Common myeloid progenitor, CD34-positive (primary cell): ENCODE results near the gene ZNF621.
"Not testable (repeated sequence)": the region's sequence is repeated elsewhere in the genome, so short reads cannot be mapped to it uniquely, and the experiment has no call there.

Experiments
- CTCF ChIA-PET: fragments of 350-600 bp; sonication (Branson Sonifier 250); formaldehyde crosslinking; loops from one replicate; lab custom pipeline; 2021; ENCODE audit warnings: antibody characterized with exemption; lab: Charles Lee
- POLR2A ChIA-PET: fragments of 350-600 bp; sonication (Branson Sonifier 250); formaldehyde crosslinking; loops from one replicate; lab custom pipeline; 2021; ENCODE audit warnings: antibody characterized with exemption; lab: Charles Lee
- DNase-seq, 3 donors: peaks; one replicate each; pipeline versions ENCODE4 v3.0.0 to v3.0.0-alpha.2; 2013
- H3K27ac ChIP-seq, 2 experiments: 1 replicate in 1 of 2; 2 replicates in 1 of 2; pipeline ENCODE4 v1.7.0; 2013; ENCODE audit warnings: inconsistent platforms in 2 of 2, low read length in 2 of 2, mild to moderate bottlenecking in 2 of 2, low read depth in 1 of 2, moderate library complexity in 1 of 2; ENCODE audit not compliant: severe bottlenecking in 2 of 2, insufficient read depth in 1 of 2, poor library complexity in 1 of 2
- H3K27me3 ChIP-seq, 5 experiments: replicated peaks in 2 of 5; 1 replicate in 3 of 5; 2 replicates in 2 of 5; pipeline versions ENCODE4 v1.6.1 to v1.7.0; 2013; ENCODE audit warnings: low read length in 4 of 5, mild to moderate bottlenecking in 2 of 5, moderate library complexity in 2 of 5, inconsistent platforms in 1 of 5; ENCODE audit not compliant: insufficient read depth in 5 of 5, control insufficient read depth in 4 of 5
- H3K36me3 ChIP-seq, 4 experiments: 1 replicate in 2 of 4; 2 replicates in 2 of 4; pipeline versions ENCODE4 v1.6.1 to v1.7.0; 2013; ENCODE audit warnings: low read length in 3 of 4, control low read depth in 1 of 4, mild to moderate bottlenecking in 1 of 4; ENCODE audit not compliant: control insufficient read depth in 4 of 4, insufficient read depth in 4 of 4
- H3K4me1 ChIP-seq, 4 experiments: 1 replicate in 3 of 4; 2 replicates in 1 of 4; pipeline versions ENCODE4 v1.6.1 to v1.7.1; 2013; ENCODE audit warnings: low read length in 3 of 4, mild to moderate bottlenecking in 3 of 4, control low read depth in 1 of 4, inconsistent platforms in 1 of 4, moderate library complexity in 1 of 4; ENCODE audit not compliant: control insufficient read depth in 4 of 4, insufficient read depth in 4 of 4; ENCODE audit errors: control extremely low read depth in 1 of 4
- H3K4me3 ChIP-seq, 7 experiments: 1 replicate in 4 of 7; 2 replicates in 3 of 7; pipeline versions ENCODE4 v1.5.1 to v1.7.0; 2013; ENCODE audit warnings: mild to moderate bottlenecking in 7 of 7, low read length in 6 of 7, moderate library complexity in 6 of 7, inconsistent platforms in 2 of 7, low read depth in 2 of 7, control low read depth in 1 of 7; ENCODE audit not compliant: insufficient read depth in 4 of 7, control insufficient read depth in 1 of 7; ENCODE audit errors: extremely low read depth in 1 of 7
- H3K9me3 ChIP-seq, 5 experiments: 1 replicate in 4 of 5; 2 replicates in 1 of 5; pipeline versions ENCODE4 v1.6.1 to v1.7.1; 2013; ENCODE audit warnings: low read length in 4 of 5, mild to moderate bottlenecking in 2 of 5, inconsistent platforms in 1 of 5, low read depth in 1 of 5, moderate library complexity in 1 of 5; ENCODE audit not compliant: control insufficient read depth in 4 of 5, insufficient read depth in 2 of 5; ENCODE audit errors: control extremely low read depth in 1 of 5
- WGBS: methylation state at CpG from one replicate; pipeline ENCODE4 v1.1.5; 2013; ENCODE audit not compliant: insufficient coverage; 5-methylcytosine and 5-hydroxymethylcytosine counted together

Gene ZNF621

GRCh38 chr3:40532252-40532651 lies 7.5 kb downstream of the ZNF621 start:
- Histone ChIP-seq H3K9me3 (peaks cover 4 to 57% (median 19%) of the 10 kb centered on the region in 5 experiments), H3K4me1 (no peaks in the 10 kb centered on the region), H3K27me3 (no peaks in the 10 kb centered on the region), H3K27ac (no peak overlapping the region), H3K36me3 (peaks cover 44 to 96% (median 64%) of the 10 kb centered on the region in 4 experiments), H3K4me3 (no peak overlapping the region)
- WGBS, result 100% methylated on average over 4 of the region's 5 CpGs
- no peak for DNase-seq
- CTCF ChIA-PET, result no interaction called here
- POLR2A ChIA-PET, result no interaction called here

DNA sequence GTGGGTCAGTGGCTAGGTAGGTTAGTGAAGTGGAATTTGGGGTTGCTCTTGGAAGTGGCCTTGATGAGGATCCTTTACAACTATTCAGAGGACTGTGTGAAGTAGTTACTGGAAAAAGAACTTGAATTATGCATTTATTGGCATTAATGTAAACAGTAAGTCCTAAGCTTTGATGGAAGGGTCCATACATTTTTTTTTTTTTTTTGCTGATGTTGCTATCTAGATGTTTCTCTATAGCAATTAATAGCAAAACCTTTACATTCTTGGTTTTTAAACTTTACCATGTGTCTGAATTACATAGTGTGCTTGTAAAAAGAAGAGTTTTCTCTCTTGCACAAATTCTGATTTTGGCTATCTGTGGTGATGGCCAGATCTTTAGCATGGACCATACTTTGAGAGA lies 9.5 kb downstream of the ZNF621 start:
- DNase-seq, result no peak
- H3K4me1 ChIP-seq, result no peaks in the 10 kb centered on the region
- peaks cover 41 to 94% (median 53%) of the 10 kb centered on the region in 4 experiments for H3K36me3 ChIP-seq
- ChIA-PET CTCF (interaction anchor here (0.6 kb wide), 1 partner anchor 1735 kb away, joined by 3 read pairs; no protein-coding TSS in a partner anchor), POLR2A (no interaction called here)
- H3K27ac ChIP-seq, result no peak overlapping the region
- peaks cover 6 to 73% (median 26%) of the 10 kb centered on the region in 5 experiments for H3K9me3 ChIP-seq
- H3K4me3 ChIP-seq, result no peak overlapping the region
- no peaks in the 10 kb centered on the region for H3K27me3 ChIP-seq

- Histone ChIP-seq H3K27me3 (no peaks in the 10 kb centered on the region), H3K9me3 (peaks cover 0 to 6% (median 5%) of the 10 kb centered on the region in 5 experiments), H3K4me1 (no peaks in the 10 kb centered on the region), H3K27ac (no peak overlapping the region), H3K4me3 (no peak overlapping the region), H3K36me3 (no peaks in the 10 kb centered on the region)
- ChIA-PET CTCF (no interaction called here), POLR2A (no interaction called here)
- WGBS, result 100% methylated on average over 1 of the region's 1 CpG
- no peak for DNase-seq
Measured at GRCh38 chr3:40546816-40547215, 22.1 kb downstream of the ZNF621 start.

GRCh38 chr3:40550167-40550566 lies 25.4 kb downstream of the ZNF621 start:
- CTCF ChIA-PET, result no interaction called here
- Histone ChIP-seq H3K27ac (no peak overlapping the region), H3K4me3 (no peak overlapping the region), H3K36me3 (no peaks in the 10 kb centered on the region), H3K9me3 (peaks cover 0 to 6% (median 5%) of the 10 kb centered on the region in 5 experiments), H3K27me3 (no peaks in the 10 kb centered on the region), H3K4me1 (no peaks in the 10 kb centered on the region)
- POLR2A ChIA-PET, result no interaction called here
- no peak for DNase-seq
- 100% methylated on average over 1 of the region's 1 CpG for WGBS

DNA sequence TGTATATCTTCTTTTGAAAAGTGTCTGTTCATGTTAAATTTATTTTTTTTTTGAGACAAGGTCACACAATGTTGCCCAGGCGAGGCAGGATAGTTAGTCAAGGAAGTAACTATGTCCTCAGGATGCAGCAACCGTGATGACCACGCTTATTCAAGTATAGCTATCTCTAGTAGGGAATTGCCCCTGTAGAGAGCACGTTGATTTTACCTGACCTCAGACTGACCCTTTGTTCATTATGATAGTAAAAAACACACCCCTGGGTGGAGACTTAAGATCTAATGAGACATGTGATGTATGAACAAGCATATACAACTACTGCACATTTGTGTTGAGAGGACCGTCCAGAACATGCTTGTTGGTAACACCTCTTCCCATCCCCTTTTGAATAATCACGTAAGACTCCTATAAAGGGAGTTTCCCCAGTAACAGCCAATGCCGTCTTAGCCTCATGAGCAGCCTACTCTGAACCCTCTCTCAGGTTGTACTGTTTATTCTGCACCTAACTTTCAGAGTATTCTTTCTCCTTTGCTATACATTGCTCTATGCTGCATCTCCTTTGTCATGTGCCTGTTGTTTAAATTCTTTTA lies 32.9 kb downstream of the ZNF621 start:
- POLR2A ChIA-PET, result no interaction called here
- WGBS, result 99% methylated on average over 6 of the region's 7 CpGs

DNA sequence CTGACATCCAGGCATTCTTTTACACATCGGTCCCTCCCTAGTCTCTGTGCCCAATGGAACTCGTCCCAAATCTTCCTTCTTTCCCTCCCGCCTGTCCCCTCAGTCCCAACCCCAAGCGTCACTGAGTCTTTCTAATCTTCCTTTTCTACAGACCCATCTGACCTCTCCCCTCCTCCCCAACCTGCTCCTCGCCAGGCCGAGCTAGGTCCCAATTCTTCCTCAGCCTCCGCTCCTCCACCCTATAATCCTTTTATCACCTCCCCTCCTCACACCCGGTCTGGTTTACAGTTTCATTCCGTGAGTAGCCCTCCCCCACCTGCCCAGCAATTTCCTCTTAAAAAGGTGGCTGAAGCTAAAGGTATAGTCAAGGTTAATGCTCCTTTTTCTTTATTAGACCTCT lies 37.7 kb downstream of the ZNF621 start:
- H3K27me3 ChIP-seq, H3K4me3 ChIP-seq, H3K27ac ChIP-seq, DNase-seq, CTCF ChIA-PET, POLR2A ChIA-PET, H3K9me3 ChIP-seq, H3K4me1 ChIP-seq, H3K36me3 ChIP-seq: not testable (repeated sequence)
- 98% methylated on average over 5 of the region's 9 CpGs for WGBS

More for the DNA sequence above, 32.9 kb downstream of the ZNF621 start:
- Histone ChIP-seq H3K27me3 (no peaks in the 10 kb centered on the region), H3K27ac (no peak overlapping the region), H3K4me3 (no peak overlapping the region), H3K36me3 (no peaks in the 10 kb centered on the region), H3K9me3 (no peaks in the 10 kb centered on the region), H3K4me1 (no peaks in the 10 kb centered on the region)
- CTCF ChIA-PET, result no interaction called here
- DNase-seq, result no peak

- H3K36me3 ChIP-seq, H3K4me3 ChIP-seq, DNase-seq, H3K4me1 ChIP-seq, H3K9me3 ChIP-seq, H3K27me3 ChIP-seq, H3K27ac ChIP-seq, CTCF ChIA-PET, POLR2A ChIA-PET: not testable (repeated sequence)
- WGBS, result 97% methylated on average over 3 of the region's 5 CpGs
Measured at GRCh38 chr3:40565629-40566028, 40.9 kb downstream of the ZNF621 start.
